ENCODE data around the gene ETV3.
"Not testable (repeated sequence)": the region's sequence is repeated elsewhere in the genome, so short reads cannot be mapped to it uniquely, and the experiment has no call there.

DNA sequence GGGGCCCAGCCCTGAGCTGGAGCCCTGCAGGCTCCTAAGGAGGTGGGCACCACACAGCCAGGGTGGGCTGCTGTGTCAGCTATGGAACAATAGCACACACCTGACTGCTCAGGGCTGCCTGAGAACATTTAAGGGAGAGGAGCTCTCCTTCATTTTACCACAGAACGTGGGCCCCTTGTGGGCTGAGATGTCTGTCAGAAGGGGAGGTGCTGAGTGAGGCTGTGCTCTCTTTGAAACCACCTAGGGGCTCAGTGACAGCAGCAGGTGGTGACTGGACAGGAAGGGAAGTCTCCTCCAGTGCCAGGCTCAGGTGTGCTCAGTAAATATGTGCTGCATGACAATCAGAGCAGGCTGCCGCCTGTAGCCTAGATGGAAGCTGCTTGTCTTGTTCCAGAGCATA, 35.0 kb upstream of the ETV3 start:
- TF ChIP-seq, protein P1, sequence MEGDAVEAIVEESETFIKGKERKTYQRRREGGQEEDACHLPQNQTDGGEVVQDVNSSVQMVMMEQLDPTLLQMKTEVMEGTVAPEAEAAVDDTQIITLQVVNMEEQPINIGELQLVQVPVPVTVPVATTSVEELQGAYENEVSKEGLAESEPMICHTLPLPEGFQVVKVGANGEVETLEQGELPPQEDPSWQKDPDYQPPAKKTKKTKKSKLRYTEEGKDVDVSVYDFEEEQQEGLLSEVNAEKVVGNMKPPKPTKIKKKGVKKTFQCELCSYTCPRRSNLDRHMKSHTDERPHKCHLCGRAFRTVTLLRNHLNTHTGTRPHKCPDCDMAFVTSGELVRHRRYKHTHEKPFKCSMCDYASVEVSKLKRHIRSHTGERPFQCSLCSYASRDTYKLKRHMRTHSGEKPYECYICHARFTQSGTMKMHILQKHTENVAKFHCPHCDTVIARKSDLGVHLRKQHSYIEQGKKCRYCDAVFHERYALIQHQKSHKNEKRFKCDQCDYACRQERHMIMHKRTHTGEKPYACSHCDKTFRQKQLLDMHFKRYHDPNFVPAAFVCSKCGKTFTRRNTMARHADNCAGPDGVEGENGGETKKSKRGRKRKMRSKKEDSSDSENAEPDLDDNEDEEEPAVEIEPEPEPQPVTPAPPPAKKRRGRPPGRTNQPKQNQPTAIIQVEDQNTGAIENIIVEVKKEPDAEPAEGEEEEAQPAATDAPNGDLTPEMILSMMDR (IDR thresholded peaks at IDR 0.05; ENCODE audit: insufficient read depth, low read length, poor library complexity, severe bottlenecking), result not testable (repeated sequence)
- not testable (repeated sequence) for TF ChIP-seq EZH2phosphoT487 (conservative IDR thresholded peaks at IDR 0.05; ENCODE audit: low read length)
